BLaER1 treated with 17β-estradiol and CSF1 and Interleukin-3, amounts not matched to agents 10 nM and 100 nM (cell line): ENCODE data around the gene HOXC9.

ENCODE experiments used
- H3K27ac ChIP-seq, 11 experiments: shearing (Covaris generic); formaldehyde crosslinking; 2 replicates each; pipeline ENCODE4 v1.8.1; 2022
- H3K27me3 ChIP-seq, 11 experiments: shearing (Covaris generic); formaldehyde crosslinking; 2 replicates each; pipeline ENCODE4 v1.8.1; 2022
- H3K36me3 ChIP-seq, 11 experiments: shearing (Covaris generic); formaldehyde crosslinking; 2 replicates each; pipeline ENCODE4 v1.8.1; 2022
- H3K4me1 ChIP-seq, 10 experiments: shearing (Covaris generic); formaldehyde crosslinking; 2 replicates each; pipeline ENCODE4 v1.8.1; 2022
- H3K4me2 ChIP-seq, 11 experiments: shearing (Covaris generic); formaldehyde crosslinking; 2 replicates each; pipeline ENCODE4 v1.8.1; 2022
- H3K4me3 ChIP-seq, 10 experiments: shearing (Covaris generic); formaldehyde crosslinking; 2 replicates each; pipeline ENCODE4 v1.8.1; 2022
- H3K9ac ChIP-seq, 11 experiments: shearing (Covaris generic); formaldehyde crosslinking; 2 replicates each; pipeline ENCODE4 v1.8.1; 2022
- H3K9me3 ChIP-seq, 11 experiments: shearing (Covaris generic); formaldehyde crosslinking; replicated peaks in 1 of 11; 2 replicates each; pipeline ENCODE4 v1.8.1; 2022
- H4K20me1 ChIP-seq, 11 experiments: shearing (Covaris generic); formaldehyde crosslinking; 2 replicates each; pipeline ENCODE4 v1.8.1; 2022
- Cebpa-rat ChIP-seq, 11 experiments: shearing (Covaris generic); IDR thresholded peaks; 2 replicates each; pipeline ENCODE4 v1.8.1; 2022

HOXC9 gene

DNA sequence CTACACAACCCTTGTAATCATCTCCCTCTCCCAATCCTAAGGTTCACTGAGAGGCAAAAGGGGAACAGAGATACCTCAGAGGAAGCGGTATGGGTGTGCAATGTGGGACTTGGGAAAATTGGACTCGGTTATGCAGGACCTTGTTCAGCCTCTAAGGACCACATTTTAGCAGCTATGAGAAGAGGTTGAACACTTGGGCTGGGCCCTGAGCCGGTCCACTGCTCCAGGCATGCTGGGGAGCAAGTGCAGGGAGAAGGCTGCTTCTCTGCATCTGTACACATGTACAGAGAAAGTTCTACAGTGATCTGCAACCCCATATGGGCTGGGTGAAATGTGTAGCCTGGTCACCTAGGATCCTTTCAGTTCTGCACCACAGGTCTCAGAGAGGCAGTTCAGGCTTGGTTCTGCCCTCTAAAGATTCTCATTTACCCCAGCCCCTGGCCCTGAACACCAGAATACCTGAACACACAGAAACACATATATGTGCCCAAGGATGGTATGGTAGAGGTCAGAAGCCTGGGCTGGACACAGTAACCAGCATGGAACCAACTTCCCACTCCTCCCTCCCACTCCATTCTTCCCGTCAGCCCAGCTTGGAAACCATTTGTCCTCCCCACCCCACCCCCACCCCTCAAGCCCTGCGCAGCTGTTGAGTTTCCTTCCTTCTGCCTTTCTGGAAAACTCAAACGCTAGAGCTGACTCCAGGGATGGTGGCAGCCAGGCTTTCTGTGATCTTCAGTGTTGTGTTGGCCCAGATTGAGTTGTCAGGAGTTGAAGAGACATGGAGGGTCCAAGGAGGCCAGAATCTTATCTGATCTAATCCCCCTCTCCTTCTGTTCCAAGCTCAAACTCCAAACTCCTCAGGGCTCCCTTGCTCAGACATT, 43.3 kb downstream of the HOXC9 start:
- no peaks in the 10 kb centered on the region for H3K4me1 ChIP-seq
- peaks cover 100% of the 10 kb centered on the region in 11 experiments for H3K27me3 ChIP-seq
- H3K4me2 ChIP-seq: no peak overlapping the region
- no peaks in the 10 kb centered on the region for H3K36me3 ChIP-seq
- TF ChIP-seq Cebpa-rat (IDR thresholded peaks at IDR 0.05): no peak
- H3K9me3 ChIP-seq: peaks cover 12 to 37% (median 28%) of the 10 kb centered on the region in 11 experiments
- no peak overlapping the region for H3K27ac ChIP-seq
- no peak overlapping the region for H3K4me3 ChIP-seq
- no peak overlapping the region for H3K9ac ChIP-seq
- H4K20me1 ChIP-seq: peaks cover 0 to 61% (median 33%) of the 10 kb centered on the region in 11 experiments; a peak in 15 of 22 replicates

DNA sequence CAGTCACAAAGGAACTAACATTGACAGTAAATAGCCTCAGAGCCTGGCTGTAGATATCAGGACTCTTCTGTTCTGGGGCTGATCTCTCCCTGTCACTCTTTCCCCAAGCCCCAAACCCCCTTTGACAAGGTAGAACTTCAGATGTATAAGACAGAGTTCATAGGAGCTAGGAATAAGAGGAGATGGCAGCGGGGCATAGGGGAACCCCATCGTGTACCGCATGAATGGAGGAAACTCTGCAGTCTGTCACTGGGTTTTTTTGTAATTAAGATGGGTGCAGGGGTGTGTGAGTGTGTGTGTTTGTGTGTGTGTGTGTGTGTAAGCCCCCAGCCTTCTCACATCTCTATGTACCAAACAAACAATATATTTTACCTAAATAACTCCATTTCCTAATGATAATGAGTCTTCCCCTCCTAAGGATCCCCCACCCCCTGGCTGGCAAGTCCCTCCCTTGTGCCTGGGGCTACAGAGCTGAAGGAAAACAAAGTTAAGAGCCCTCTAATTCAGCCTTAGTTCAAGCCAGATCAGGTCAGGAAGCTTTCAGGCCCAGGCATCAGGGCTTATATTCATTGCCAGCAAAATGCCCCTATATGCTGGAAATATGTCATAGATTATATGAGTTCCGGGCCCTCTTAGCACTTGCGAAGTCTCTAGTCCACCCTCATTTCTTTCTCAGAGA, 44.6 kb downstream of the HOXC9 start:
- no peak overlapping the region for H3K4me2 ChIP-seq
- peaks cover 12 to 39% (median 30%) of the 10 kb centered on the region in 11 experiments for H3K9me3 ChIP-seq
- no peak overlapping the region for H3K9ac ChIP-seq
- H3K36me3 ChIP-seq: no peaks in the 10 kb centered on the region
- peaks cover 100% of the 10 kb centered on the region in 11 experiments for H3K27me3 ChIP-seq
- no peaks in the 10 kb centered on the region for H3K4me1 ChIP-seq
- no peak overlapping the region for H3K27ac ChIP-seq
- TF ChIP-seq Cebpa-rat (IDR thresholded peaks at IDR 0.05): no peak
- H4K20me1 ChIP-seq: peaks cover 0 to 59% (median 29%) of the 10 kb centered on the region in 11 experiments; a peak in 13 of 22 replicates
- H3K4me3 ChIP-seq: no peak overlapping the region

DNA sequence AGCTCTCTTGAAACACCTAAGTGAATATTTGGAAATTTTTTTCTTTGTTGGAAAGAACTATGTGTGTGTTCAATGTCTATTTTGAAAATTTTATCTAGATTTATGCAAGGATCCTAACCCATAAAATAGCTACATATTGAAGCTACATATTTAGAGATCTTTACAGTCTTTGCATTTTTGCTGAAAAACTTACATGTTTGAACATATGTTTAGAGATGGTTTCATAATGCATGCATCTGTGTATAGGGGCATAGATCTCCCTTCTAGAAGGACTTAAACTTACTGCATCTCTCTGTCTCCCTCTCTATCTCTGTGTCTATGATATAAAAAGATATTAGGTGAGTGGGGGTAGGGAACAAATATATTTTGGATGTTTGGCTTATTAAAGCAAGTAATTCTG, 45.4 kb downstream of the HOXC9 start:
- H3K9me3 ChIP-seq: peaks cover 12 to 31% (median 22%) of the 10 kb centered on the region in 11 experiments
- peaks cover 100% of the 10 kb centered on the region in 11 experiments for H3K27me3 ChIP-seq
- TF ChIP-seq Cebpa-rat (IDR thresholded peaks at IDR 0.05): no peak
- H3K4me2 ChIP-seq: no peak overlapping the region
- H3K4me3 ChIP-seq: no peak overlapping the region
- H3K27ac ChIP-seq: no peak overlapping the region
- H3K4me1 ChIP-seq: no peaks in the 10 kb centered on the region
- no peaks in the 10 kb centered on the region for H3K36me3 ChIP-seq
- peaks cover 0 to 64% (median 33%) of the 10 kb centered on the region in 11 experiments; a peak in 13 of 22 replicates for H4K20me1 ChIP-seq
- no peak overlapping the region for H3K9ac ChIP-seq

DNA sequence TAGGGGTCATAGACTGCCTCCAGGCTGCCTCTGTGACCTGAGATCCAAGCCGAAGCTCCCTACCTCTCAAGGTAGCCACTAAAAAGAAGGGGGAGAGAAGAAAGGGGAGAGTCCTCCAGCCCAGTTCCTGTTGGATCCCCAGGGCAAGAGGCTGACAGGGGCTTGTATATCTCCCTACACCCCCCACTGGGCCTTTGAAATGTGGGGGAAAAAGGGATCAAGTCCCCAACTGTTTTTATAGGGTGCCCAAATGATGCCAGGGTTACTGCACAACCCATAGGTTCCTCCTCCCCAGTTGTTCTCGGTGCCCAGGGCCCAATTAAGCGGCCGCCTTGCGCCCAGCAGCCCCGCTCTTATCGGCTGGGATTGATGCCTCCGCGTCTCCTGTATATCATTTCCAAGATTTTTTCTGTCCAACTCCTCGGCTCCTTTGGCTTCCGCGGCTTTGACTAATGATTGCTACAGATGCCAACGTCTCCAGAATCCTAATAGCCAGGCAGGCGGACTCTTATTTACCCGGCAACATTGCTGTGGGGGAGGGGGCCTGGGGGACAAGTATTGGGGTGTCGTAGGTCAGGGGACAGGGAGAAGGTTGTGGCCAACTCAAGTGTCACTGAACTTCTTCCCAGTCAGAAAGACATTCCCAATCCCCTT, 46.0 kb downstream of the HOXC9 start:
- Histone ChIP-seq H3K4me2 (no peak overlapping the region), H3K27me3 (peaks cover 100% of the 10 kb centered on the region in 11 experiments), H4K20me1 (peaks cover 0 to 69% (median 36%) of the 10 kb centered on the region in 11 experiments; a peak in 13 of 22 replicates), H3K9me3 (peaks cover 12 to 28% (median 21%) of the 10 kb centered on the region in 11 experiments), H3K36me3 (no peaks in the 10 kb centered on the region), H3K4me1 (peaks cover 0 to 3% (median 0%) of the 10 kb centered on the region in 10 experiments; a peak in 6 of 20 replicates), H3K4me3 (no peak overlapping the region), H3K27ac (no peak overlapping the region), H3K9ac (no peak overlapping the region)
- TF ChIP-seq Cebpa-rat (IDR thresholded peaks at IDR 0.05): no peak

DNA sequence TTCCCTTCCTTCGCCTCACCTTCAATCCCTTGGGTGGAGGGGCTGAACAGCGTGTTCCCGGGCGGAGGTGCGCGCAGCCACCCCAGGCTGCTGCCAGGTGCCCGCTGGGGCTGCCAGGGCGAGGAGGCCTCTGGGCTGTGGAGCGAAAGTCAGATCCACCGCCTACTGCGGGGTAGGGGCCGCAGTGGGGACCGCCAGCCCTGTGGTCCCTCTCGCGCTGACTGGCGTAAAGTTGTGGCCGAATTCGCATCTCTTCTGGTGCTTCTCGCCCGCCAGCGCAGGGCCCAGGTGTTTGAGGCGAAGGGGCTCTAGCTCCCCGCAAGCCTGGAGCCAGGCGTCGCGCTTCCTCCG, 46.8 kb downstream of the HOXC9 start:
- peaks cover 12 to 30% (median 21%) of the 10 kb centered on the region in 11 experiments for H3K9me3 ChIP-seq
- peaks cover 0 to 75% (median 41%) of the 10 kb centered on the region in 11 experiments; a peak in 14 of 22 replicates for H4K20me1 ChIP-seq
- H3K4me1 ChIP-seq: peaks cover 0 to 11% (median 0%) of the 10 kb centered on the region in 10 experiments; a peak in 6 of 20 replicates
- H3K4me2 ChIP-seq: no peak overlapping the region
- H3K9ac ChIP-seq: no peak overlapping the region
- H3K27ac ChIP-seq: no peak overlapping the region
- H3K4me3 ChIP-seq: no peak overlapping the region; a peak in 1 of 20 replicates
- H3K36me3 ChIP-seq: no peaks in the 10 kb centered on the region
- peaks cover 100% of the 10 kb centered on the region in 11 experiments for H3K27me3 ChIP-seq
- no peak for TF ChIP-seq Cebpa-rat (IDR thresholded peaks at IDR 0.05)

DNA sequence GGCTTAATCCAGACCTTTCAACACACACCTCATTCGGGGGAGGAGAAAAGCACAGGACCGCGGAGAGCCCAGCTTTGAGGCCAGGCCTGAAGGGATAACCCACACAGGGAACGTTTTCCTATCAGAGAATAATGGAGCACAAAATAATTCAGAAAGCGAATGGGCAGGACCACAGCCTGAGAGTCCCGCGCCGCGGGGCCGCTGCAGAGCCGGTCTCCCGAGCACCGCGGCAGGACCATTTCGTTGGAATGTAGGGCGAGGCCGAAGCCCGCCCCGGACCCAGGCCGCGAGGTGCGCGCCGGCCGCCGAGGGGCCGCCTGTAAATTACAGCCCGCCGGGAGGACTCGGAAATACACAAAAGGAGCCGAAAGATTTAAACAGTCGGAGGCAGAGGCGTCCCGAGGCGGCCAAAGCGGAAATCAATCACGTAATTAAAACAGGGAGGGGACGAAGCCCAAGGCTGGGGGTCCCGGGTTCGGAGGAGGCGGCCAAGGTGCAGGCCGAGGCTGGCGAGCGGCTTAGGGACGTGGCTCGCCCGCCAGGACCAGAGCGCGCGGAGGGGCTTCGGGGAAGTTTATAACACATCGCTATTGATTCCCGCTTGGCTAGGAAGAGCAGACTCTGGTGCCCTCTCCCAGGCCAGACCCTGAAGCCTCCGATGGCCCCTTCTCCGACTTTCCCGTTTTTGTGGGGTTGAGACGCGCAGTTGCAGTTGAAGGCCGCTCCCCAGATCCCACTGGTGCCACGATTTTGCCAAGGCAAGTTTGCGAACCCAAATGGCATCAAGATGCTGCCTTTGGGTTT, 47.4 kb downstream of the HOXC9 start:
- Histone ChIP-seq H3K4me1 (peaks cover 0 to 11% (median 0%) of the 10 kb centered on the region in 10 experiments; a peak in 6 of 20 replicates), H4K20me1 (peaks cover 0 to 81% (median 44%) of the 10 kb centered on the region in 11 experiments; a peak in 15 of 22 replicates), H3K4me3 (no peak overlapping the region; a peak in 1 of 20 replicates), H3K27me3 (peaks cover 100% of the 10 kb centered on the region in 11 experiments), H3K36me3 (no peaks in the 10 kb centered on the region), H3K9ac (no peak overlapping the region), H3K9me3 (peaks cover 12 to 35% (median 21%) of the 10 kb centered on the region in 11 experiments), H3K27ac (no peak overlapping the region), H3K4me2 (no peak overlapping the region)
- no peak for TF ChIP-seq Cebpa-rat (IDR thresholded peaks at IDR 0.05)

DNA sequence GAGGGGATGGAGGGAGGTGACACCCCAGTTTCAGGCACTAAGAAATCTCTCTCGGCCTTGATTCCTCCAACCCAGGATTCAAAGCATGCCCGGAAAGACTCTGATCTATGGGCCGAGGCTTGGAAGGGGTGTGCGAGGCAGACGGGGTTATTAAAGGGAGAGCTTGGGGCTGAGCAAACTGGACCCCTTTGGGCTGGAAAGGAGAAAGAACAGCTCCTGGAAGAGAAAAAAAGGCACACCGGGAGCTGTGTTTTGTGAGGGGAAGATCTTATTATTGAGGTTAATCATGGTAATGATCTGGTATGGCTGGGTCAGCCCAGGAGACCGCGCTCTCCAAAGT, 48.0 kb downstream of the HOXC9 start:
- no peak for TF ChIP-seq Cebpa-rat (IDR thresholded peaks at IDR 0.05)
- Histone ChIP-seq H3K4me3 (no peak overlapping the region), H3K9ac (no peak overlapping the region), H3K27me3 (peaks cover 100% of the 10 kb centered on the region in 11 experiments), H3K4me2 (no peak overlapping the region), H3K36me3 (no peaks in the 10 kb centered on the region), H3K9me3 (peaks cover 12 to 40% (median 25%) of the 10 kb centered on the region in 11 experiments), H3K27ac (no peak overlapping the region), H3K4me1 (peaks cover 0 to 13% (median 0%) of the 10 kb centered on the region in 10 experiments; a peak in 8 of 20 replicates), H4K20me1 (peaks cover 0 to 87% (median 44%) of the 10 kb centered on the region in 11 experiments; a peak in 15 of 22 replicates)

DNA sequence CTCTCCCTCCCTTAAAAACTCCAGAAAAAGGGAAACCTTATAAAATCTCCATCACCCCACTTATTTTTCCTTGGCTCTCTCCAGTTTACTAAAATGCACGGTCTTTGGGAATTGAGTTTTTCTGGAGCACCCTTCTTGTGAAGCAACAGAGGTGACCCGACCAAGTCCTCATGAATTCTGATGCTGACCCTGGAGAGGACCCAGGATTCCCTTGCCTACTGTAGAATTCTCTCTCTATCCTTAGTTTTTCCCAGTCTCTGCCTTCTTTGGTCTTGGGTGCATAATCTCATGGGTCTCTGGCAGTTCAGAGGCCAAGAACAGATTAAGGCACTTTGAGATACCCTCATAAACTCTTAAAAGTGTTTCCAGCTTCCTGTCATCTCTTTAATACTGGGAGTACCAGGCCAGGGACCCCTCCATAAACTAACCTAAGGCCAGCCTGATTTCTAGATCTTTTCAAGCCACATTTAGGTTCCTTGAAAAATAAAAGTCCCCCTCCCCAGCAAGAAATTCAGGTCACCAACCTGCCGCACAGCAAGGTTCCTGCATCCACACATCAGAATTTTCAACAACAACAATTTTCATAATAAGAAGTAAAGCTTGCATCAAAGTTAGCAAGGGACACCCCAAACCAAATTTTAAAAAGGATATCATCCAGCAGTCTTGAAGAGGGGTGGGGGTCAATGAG, 48.6 kb downstream of the HOXC9 start:
- Histone ChIP-seq H3K36me3 (no peaks in the 10 kb centered on the region), H4K20me1 (peaks cover 0 to 92% (median 44%) of the 10 kb centered on the region in 11 experiments; a peak in 15 of 22 replicates), H3K27me3 (peaks cover 100% of the 10 kb centered on the region in 11 experiments), H3K4me1 (peaks cover 0 to 18% (median 0%) of the 10 kb centered on the region in 10 experiments; a peak in 8 of 20 replicates), H3K9me3 (peaks cover 12 to 46% (median 31%) of the 10 kb centered on the region in 11 experiments), H3K9ac (no peak overlapping the region), H3K4me2 (no peak overlapping the region), H3K4me3 (no peak overlapping the region), H3K27ac (no peak overlapping the region)
- TF ChIP-seq Cebpa-rat (IDR thresholded peaks at IDR 0.05): no peak
